ENCODE data around the gene PRR9.
"Not testable (repeated sequence)": the region's sequence is repeated elsewhere in the genome, so short reads cannot be mapped to it uniquely, and the experiment has no call there.

The PRR9 gene, protein sequence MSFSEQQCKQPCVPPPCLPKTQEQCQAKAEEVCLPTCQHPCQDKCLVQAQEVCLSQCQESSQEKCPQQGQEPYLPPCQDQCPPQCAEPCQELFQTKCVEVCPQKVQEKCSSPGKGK

GRCh38 chr1:153217212-153217611, at the start of gene PRR9:
Gene PRR9 (plus strand): TSS chr1:153217584. CDS start chr1:153218145, 561 bp downstream.
- no peak for DNase-seq (ENCODE audit: low spot score)

DNA sequence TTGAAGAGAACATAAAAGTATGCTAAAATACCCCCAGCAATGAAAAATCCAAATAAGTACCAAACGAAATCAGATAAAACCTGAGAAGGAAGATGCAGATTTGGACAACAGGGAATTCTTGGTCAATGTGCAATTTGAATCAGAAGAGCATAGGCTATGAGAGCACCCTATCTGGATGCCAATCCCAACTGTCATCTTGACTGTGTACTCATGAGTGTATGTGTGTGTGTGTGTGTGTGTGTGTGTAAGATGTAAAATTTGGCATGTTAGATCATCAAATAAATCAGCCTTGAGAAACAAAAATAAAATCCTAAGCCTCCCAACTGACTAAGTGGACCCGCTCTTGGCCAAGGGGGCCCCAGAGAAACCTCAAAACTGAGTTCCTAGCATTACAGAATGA, 48.7 kb upstream of the PRR9 start:
- no peak for DNase-seq (ENCODE audit: low spot score)

GRCh38 chr1:153174624-153175023, 42.8 kb upstream of the PRR9 start:
- DNase-seq (ENCODE audit: low spot score), result no peak

- DNase-seq (ENCODE audit: low spot score), result no peak
Observed at GRCh38 chr1:153178922-153179321, 38.5 kb upstream of the PRR9 start.

- DNase-seq (ENCODE audit: low spot score), result no peak
Observed at GRCh38 chr1:153180556-153180955, 36.8 kb upstream of the PRR9 start.

DNA sequence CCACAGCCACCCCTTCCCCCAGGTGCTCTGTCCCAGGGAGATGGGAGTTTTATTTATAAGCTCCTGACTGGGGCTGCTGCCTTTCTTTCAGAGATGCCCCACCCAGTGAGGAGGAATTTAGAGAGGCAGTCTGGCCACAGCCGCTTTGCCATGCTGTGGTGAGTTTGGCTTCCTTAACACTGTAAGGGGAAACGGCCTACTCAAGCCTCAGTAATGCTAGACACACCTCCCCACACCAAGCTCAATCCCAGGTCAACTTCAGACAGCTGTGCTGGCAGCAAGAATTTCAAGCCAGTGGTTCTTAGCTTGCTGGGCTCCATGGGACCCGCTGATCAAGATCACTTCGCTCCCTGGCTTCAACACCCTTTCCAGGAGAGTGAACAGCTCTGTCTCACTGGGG, 29.1 kb upstream of the PRR9 start:
- not testable (repeated sequence) for DNase-seq (ENCODE audit: low spot score)

- no peak for DNase-seq (ENCODE audit: low spot score)
Observed at GRCh38 chr1:153190373-153190772, 27.0 kb upstream of the PRR9 start.

GRCh38 chr1:153192697-153193096, 24.7 kb upstream of the PRR9 start:
- no peak for DNase-seq (ENCODE audit: low spot score)

- DNase-seq (ENCODE audit: low spot score), result no peak
Observed at GRCh38 chr1:153194331-153195050, 22.9 kb upstream of the PRR9 start.

- no peak for DNase-seq (ENCODE audit: low spot score)
Observed at GRCh38 chr1:153195216-153195615, 22.2 kb upstream of the PRR9 start.

DNA sequence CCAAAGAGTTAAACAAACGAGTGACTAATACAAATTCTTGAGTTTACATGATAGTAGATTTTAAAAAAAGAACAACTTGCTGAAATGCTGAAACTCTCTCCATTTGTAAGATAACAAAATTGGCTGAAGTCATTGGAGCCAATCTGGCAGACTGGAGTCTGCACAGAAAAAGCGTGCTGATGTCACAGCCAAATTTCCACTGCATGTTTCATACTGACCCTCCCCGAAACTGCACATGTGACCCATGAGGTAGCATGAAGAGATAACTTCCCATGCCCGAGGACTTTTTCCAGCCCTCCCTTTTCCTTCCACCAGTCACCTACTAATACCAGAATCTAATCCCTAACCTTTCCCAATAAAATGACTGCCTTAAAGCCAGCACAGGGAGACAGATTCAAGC, 15.4 kb upstream of the PRR9 start:
- no peak for DNase-seq (ENCODE audit: low spot score)

DNA sequence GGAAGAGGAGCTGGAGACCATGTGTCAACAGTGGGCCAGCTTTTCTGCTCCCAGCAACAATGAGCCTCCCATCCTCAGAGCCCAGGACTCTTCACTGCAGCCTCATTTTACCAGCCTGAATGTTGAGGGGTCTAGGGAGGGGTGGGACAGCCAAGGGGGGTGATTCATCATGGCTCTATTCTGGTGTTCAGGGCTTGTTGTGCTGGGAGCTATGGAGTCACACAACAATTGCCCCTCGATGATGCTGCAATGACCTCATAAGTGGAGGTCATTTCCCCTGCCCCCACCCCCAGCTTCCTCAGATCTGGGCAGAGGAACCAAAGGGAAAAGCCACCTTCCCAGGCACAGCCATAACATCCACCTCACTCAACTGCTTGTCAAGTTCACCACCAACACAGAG, 14.3 kb upstream of the PRR9 start, which contains the start of gene LELP1:
Gene LELP1 (plus strand): TSS at position 301 of the 400 bp plus-strand sequence. CDS start 1,278 bp downstream, outside the sequence.
- DNase-seq (ENCODE audit: low spot score), result no peak

- no peak for DNase-seq (ENCODE audit: low spot score)
Observed at GRCh38 chr1:153206631-153207030, 10.8 kb upstream of the PRR9 start.

- no peak for DNase-seq (ENCODE audit: low spot score)
Observed at GRCh38 chr1:153210206-153210605, 7.2 kb upstream of the PRR9 start.

GRCh38 chr1:153212201-153212600, 5.2 kb upstream of the PRR9 start:
- DNase-seq (ENCODE audit: low spot score), result no peak

DNA sequence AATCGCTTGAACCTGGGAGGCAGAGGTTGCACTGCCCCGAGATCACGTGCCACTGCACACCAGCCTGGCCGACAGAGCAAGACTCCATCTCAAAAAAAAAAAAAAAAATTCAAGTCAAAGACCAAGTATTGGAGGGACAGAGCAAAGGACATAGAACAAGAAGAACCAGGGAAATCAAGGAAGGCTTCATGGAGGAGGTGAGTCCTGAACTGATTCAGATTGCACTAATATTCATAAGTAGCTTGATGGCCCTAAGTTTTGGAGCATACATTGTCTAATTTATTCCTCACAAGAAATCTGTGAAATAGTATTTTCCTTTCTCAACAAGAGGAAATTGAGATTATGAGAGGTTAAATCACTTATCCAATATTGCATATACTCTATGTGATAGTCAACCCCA, 3.9 kb upstream of the PRR9 start:
- no peak for DNase-seq (ENCODE audit: low spot score)

DNA sequence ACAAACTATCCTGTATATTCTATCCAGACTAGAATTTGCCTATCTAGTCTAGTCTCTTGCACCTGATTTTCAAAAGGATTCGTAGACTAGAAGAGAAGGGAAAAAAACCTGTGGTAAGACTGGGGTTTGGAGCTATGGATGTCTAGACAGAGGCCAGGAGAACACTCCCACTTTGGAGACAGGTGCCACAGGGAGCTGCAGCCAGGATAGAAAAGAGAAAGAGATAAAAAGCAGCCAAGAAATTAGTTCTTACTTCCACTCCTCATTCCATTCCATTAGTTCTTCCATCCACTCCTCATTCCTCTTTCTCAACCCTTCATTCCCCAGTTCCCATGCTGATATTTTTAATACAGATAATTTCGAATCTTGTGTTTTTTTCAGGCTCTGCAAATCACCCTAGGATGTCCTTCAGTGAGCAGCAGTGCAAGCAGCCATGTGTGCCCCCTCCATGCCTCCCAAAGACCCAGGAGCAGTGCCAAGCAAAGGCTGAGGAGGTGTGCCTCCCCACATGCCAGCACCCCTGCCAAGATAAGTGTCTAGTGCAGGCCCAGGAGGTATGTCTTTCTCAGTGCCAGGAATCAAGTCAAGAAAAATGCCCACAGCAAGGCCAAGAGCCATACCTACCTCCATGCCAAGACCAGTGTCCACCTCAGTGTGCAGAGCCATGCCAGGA, 496 bp downstream of the PRR9 start:
- DNase-seq (ENCODE audit: low spot score), result no peak

- DNase-seq (ENCODE audit: low spot score), result no peak
Observed at GRCh38 chr1:153220606-153221303, 3.4 kb downstream of the PRR9 start.

DNA sequence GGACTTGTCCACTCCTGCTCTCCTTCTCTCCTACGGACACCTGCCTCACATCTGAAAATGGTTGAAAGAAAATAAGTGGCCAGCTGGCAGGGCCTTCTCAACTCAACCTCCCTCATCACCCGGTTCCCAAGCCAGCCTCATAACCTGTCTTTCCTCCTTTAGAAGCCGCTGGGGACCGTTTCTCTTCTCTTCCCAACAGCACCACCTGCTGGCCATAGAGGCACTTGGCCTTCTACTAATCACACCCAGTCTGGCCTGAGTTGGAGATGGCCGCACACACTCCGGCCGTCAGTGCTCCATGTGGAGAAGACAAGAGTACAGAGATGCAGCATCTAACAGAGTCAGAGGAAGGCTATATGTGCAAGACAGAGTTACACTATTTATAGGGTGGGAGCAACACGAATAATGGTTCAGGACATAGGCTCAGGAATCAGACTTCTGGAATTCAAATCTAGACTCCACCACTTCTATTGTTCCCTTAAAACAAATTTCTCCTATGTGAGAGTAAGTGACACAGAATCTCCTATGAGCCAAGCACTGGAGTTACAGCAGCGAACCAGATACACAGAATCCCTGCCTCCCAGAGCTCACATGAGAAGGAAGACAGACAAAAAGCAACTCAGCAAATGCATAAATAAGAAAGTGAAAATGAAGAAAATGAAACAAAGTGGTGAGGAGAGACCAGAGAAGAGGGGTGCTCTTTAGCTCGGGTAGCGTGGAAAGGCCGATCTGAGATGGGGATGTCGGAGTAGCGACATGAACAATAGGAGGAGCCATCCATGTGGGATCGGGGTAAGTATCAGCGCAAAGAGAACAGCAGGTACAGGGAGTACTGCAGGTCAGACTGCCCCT, 5.9 kb downstream of the PRR9 start:
- peak; percentile 11 for DNase-seq (ENCODE audit: low spot score)

- no peak for DNase-seq (ENCODE audit: low spot score)
Observed at GRCh38 chr1:153227810-153228209, 10.4 kb downstream of the PRR9 start.

GRCh38 chr1:153228491-153228890, 11.1 kb downstream of the PRR9 start:
- no peak for DNase-seq (ENCODE audit: low spot score)
